KOPT-K1 (cell line): ENCODE data around the gene PTPRCAP.

Experiments used
- H3K27ac ChIP-seq: fragments of 200-600 bp; sonication (generic); 2 replicates; pipeline ENCODE4 v1.5.1; 2016; ENCODE audit warnings: antibody characterized with exemption, mild to moderate bottlenecking, low read depth, low read length; ENCODE audit not compliant: poor library complexity, severe bottlenecking
- H3K36me3 ChIP-seq: fragments of 200-600 bp; sonication (generic); 2 replicates; pipeline ENCODE4 v1.5.1; 2017; ENCODE audit warnings: antibody characterized with exemption, mild to moderate bottlenecking, low read length, moderate library complexity; ENCODE audit not compliant: insufficient read depth
- H3K9me3 ChIP-seq: fragments of 200-600 bp; sonication (generic); 2 replicates; pipeline ENCODE4 v1.5.1; 2017; ENCODE audit warnings: antibody characterized with exemption, low read length, mild to moderate bottlenecking; ENCODE audit not compliant: insufficient read depth, poor library complexity, severe bottlenecking

PTPRCAP gene

GRCh38 chr11:67395555-67396258 lies 41.8 kb downstream of the PTPRCAP start:
- H3K27ac ChIP-seq, result peak overlapping the region; percentile 54
- peaks cover 73% of the 10 kb centered on the region for H3K36me3 ChIP-seq
- no peaks in the 10 kb centered on the region for H3K9me3 ChIP-seq

- Histone ChIP-seq H3K36me3 (peaks cover 57% of the 10 kb centered on the region), H3K9me3 (no peaks in the 10 kb centered on the region)
Measured at GRCh38 chr11:67393990-67394389, 43.5 kb downstream of the PTPRCAP start.

GRCh38 chr11:67393437-67393836 lies 44.0 kb downstream of the PTPRCAP start:
- no peak overlapping the region for H3K27ac ChIP-seq
- H3K36me3 ChIP-seq, result peaks cover 52% of the 10 kb centered on the region
- H3K9me3 ChIP-seq, result no peaks in the 10 kb centered on the region

More at GRCh38 chr11:67393990-67394389, 43.5 kb downstream of the PTPRCAP start:
- H3K27ac ChIP-seq, result no peak overlapping the region

- H3K9me3 ChIP-seq, result no peaks in the 10 kb centered on the region
- peak overlapping the region; percentile 88 for H3K27ac ChIP-seq
- H3K36me3 ChIP-seq, result peaks cover 40% of the 10 kb centered on the region
Measured at GRCh38 chr11:67392183-67392715, 45.2 kb downstream of the PTPRCAP start.

- no peaks in the 10 kb centered on the region for H3K9me3 ChIP-seq
- peak within 1 kb of the TSS; percentile 88 for H3K27ac ChIP-seq
- peaks cover 33% of the 10 kb centered on the region for H3K36me3 ChIP-seq
Measured at GRCh38 chr11:67391304-67392182, 45.9 kb downstream of the PTPRCAP start, which contains the start of gene RAD9A. RAD9A (plus strand) TSS chr11:67391986; CDS start chr11:67392045, 59 bp downstream.

GRCh38 chr11:67390947-67391303 lies 46.6 kb downstream of the PTPRCAP start:
- H3K36me3 ChIP-seq, result peaks cover 27% of the 10 kb centered on the region
- H3K9me3 ChIP-seq, result no peaks in the 10 kb centered on the region
- peak overlapping the region; percentile 88 for H3K27ac ChIP-seq

- Histone ChIP-seq H3K9me3 (no peaks in the 10 kb centered on the region), H3K27ac (no peak overlapping the region), H3K36me3 (peaks cover 14% of the 10 kb centered on the region)
Measured at GRCh38 chr11:67389477-67389876, 48.0 kb downstream of the PTPRCAP start.

GRCh38 chr11:67387518-67387917 lies 50.0 kb downstream of the PTPRCAP start:
- Histone ChIP-seq H3K36me3 (no peaks in the 10 kb centered on the region), H3K9me3 (no peaks in the 10 kb centered on the region), H3K27ac (no peak overlapping the region)

- Histone ChIP-seq H3K9me3 (no peaks in the 10 kb centered on the region), H3K27ac (no peak overlapping the region)
Measured at GRCh38 chr11:67387069-67387468, 50.4 kb downstream of the PTPRCAP start.

More at GRCh38 chr11:67387069-67387468, 50.4 kb downstream of the PTPRCAP start:
- no peaks in the 10 kb centered on the region for H3K36me3 ChIP-seq
